ENCODE results near the gene PTX4.

DNA sequence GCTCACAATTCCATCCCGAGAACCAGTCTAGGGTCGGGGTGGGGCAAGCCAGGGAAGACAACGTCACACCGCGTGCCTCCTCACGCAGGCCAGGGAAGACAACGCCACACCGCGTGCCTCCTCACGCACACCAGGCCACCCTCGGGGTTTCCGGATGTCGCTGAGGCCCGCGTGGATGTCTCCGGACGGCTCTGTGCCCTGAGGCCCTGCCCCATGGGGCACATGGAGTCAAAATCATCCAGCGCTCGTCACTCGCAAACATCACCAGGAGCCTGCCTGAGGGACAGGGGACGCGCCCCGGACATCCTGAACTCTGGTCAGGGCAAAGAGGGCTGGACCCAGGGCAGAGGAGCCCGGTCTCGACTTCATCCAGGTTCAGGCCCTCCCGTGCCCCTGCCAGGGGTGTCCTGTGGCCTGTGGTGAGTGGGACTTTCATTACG is 48.4 kb upstream of the PTX4 start:
- TF ChIP-seq, protein P1, sequence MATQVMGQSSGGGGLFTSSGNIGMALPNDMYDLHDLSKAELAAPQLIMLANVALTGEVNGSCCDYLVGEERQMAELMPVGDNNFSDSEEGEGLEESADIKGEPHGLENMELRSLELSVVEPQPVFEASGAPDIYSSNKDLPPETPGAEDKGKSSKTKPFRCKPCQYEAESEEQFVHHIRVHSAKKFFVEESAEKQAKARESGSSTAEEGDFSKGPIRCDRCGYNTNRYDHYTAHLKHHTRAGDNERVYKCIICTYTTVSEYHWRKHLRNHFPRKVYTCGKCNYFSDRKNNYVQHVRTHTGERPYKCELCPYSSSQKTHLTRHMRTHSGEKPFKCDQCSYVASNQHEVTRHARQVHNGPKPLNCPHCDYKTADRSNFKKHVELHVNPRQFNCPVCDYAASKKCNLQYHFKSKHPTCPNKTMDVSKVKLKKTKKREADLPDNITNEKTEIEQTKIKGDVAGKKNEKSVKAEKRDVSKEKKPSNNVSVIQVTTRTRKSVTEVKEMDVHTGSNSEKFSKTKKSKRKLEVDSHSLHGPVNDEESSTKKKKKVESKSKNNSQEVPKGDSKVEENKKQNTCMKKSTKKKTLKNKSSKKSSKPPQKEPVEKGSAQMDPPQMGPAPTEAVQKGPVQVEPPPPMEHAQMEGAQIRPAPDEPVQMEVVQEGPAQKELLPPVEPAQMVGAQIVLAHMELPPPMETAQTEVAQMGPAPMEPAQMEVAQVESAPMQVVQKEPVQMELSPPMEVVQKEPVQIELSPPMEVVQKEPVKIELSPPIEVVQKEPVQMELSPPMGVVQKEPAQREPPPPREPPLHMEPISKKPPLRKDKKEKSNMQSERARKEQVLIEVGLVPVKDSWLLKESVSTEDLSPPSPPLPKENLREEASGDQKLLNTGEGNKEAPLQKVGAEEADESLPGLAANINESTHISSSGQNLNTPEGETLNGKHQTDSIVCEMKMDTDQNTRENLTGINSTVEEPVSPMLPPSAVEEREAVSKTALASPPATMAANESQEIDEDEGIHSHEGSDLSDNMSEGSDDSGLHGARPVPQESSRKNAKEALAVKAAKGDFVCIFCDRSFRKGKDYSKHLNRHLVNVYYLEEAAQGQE (IDR thresholded peaks at IDR 0.05; ENCODE audit: low read depth), result no peak
- TF ChIP-seq RAD21 (IDR thresholded peaks at IDR 0.05; ENCODE audit: low read depth), result no peak
- TF ChIP-seq TAF1 (IDR thresholded peaks at IDR 0.05; ENCODE audit: low read depth), result no peak
- TF ChIP-seq MAX (IDR thresholded peaks at IDR 0.05), result no peak
- TF ChIP-seq TCF12 (IDR thresholded peaks at IDR 0.05; ENCODE audit: low read depth), result no peak
- no peak for TF ChIP-seq CEBPB (IDR thresholded peaks at IDR 0.05)
- no peak for TF ChIP-seq NFIC (IDR thresholded peaks at IDR 0.05)
- no peak for TF ChIP-seq FOXM1 (IDR thresholded peaks at IDR 0.05; ENCODE audit: borderline replicate concordance, low read depth)
